ENCODE measurements around the gene NSG1.
"Not testable (repeated sequence)": the region's sequence is repeated elsewhere in the genome, so short reads cannot be mapped to it uniquely, and the experiment has no call there.

NSG1 gene

GRCh38 chr4:4437798-4438470 lies 51.0 kb downstream of the NSG1 start:
- no peak for DNase-seq

- no peak for DNase-seq
These were observed 52.0 kb downstream of the NSG1 start for GRCh38 chr4:4438891-4439290.

GRCh38 chr4:4439782-4440181 lies 52.9 kb downstream of the NSG1 start:
- no peak for DNase-seq

- DNase-seq = no peak
These were observed 53.6 kb downstream of the NSG1 start for GRCh38 chr4:4440333-4441061.

- DNase-seq = no peak
These were observed 56.9 kb downstream of the NSG1 start for GRCh38 chr4:4443821-4444220.

GRCh38 chr4:4446434-4446833 lies 59.5 kb downstream of the NSG1 start:
- no peak for DNase-seq

GRCh38 chr4:4455210-4455865 lies 68.4 kb downstream of the NSG1 start:
- DNase-seq = no peak

DNA sequence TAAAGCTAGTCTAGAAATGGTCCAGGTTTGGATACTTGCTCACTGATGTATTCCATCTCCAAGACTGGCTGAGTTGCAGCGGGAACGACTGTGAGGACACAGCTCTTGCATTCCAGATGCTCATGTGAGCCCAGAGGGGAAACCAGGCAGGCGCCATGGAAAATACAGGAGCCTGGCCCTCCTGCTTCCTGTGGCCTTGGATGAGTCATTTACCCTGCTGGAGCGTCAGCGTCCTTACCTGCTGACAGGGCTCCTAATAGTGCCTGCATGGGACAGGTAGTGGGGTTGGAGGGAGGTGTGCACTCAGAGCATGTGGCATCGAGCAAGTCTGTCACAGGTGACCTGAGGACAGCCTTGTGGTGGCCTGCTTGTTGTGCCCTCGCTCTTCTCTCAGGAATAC lies 69.4 kb downstream of the NSG1 start:
- no peak for DNase-seq

DNA sequence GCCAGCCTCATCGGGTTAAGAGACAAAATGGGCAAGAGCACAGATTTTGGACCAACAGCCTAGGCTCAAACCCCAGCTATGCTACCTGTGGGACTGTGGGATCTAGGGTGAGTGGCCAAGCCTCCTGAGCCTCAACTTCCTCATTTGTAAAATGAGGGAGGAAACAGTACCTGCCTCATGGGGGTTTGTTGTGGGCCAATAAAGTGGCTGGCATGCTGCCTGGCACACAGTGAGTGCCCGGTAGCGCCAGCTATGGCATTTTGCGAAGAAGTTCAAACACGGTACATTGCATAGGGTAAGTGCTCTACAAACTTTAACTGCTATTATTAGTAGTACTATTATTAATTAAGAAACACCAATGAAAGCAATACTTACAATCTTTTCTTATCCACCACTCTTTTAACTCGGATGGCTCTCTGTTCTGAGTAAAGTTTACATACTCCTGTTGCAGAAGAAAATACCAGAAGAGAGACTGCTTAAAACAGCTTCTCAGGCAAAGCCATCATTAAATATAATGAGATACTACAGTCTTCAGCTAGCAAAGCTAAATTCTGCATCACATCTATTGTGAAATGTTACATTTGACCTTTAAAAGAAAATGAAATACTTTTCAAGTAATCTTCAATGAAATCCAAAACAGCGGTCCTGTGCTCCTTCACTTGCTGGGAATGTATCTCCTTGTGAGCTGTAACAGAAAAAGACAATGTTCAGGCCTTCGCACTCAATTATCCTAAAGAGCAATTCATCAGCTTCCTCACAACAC lies 70.1 kb downstream of the NSG1 start:
- no peak for DNase-seq

- no peak for DNase-seq
These were observed 71.1 kb downstream of the NSG1 start for GRCh38 chr4:4457803-4458553.

GRCh38 chr4:4459181-4459580 lies 72.3 kb downstream of the NSG1 start:
- DNase-seq = no peak

GRCh38 chr4:4460759-4461158 lies 73.9 kb downstream of the NSG1 start:
- no peak for DNase-seq

GRCh38 chr4:4461178-4461577 lies 74.3 kb downstream of the NSG1 start:
- DNase-seq = no peak

GRCh38 chr4:4461850-4462249 lies 74.9 kb downstream of the NSG1 start:
- DNase-seq = peak in 1 of 4 experiments; percentile 14

GRCh38 chr4:4462970-4463369 lies 76.1 kb downstream of the NSG1 start:
- no peak for DNase-seq

DNA sequence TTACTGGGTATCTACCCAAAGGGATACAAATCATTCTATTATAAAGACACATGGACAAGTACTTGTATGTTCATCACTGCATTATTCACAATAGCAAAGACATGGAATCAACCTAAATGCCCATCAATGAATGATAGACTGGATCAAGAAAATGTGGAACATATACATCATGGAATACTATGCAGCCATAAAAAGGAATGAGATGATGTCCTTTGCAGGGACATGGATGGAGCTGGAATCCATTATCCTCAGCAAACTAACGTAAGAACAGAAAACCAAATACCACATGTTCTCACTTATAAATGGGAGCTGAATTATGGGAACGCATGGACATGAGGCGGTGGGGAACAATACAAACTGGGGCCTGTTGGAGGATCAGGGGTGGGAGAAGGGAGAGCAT lies 78.3 kb downstream of the NSG1 start:
- not testable (repeated sequence) for DNase-seq

Measured in activated CD4-positive, CD25-positive, alpha-beta regulatory T cell (primary cell).